ENCODE measurements around the gene COBLL1. TPM values are rescaled to one million over a fixed set of nuclear protein-coding genes. Genes with fewer than 3 reads are reported as not detected.

The COBLL1 gene, protein sequence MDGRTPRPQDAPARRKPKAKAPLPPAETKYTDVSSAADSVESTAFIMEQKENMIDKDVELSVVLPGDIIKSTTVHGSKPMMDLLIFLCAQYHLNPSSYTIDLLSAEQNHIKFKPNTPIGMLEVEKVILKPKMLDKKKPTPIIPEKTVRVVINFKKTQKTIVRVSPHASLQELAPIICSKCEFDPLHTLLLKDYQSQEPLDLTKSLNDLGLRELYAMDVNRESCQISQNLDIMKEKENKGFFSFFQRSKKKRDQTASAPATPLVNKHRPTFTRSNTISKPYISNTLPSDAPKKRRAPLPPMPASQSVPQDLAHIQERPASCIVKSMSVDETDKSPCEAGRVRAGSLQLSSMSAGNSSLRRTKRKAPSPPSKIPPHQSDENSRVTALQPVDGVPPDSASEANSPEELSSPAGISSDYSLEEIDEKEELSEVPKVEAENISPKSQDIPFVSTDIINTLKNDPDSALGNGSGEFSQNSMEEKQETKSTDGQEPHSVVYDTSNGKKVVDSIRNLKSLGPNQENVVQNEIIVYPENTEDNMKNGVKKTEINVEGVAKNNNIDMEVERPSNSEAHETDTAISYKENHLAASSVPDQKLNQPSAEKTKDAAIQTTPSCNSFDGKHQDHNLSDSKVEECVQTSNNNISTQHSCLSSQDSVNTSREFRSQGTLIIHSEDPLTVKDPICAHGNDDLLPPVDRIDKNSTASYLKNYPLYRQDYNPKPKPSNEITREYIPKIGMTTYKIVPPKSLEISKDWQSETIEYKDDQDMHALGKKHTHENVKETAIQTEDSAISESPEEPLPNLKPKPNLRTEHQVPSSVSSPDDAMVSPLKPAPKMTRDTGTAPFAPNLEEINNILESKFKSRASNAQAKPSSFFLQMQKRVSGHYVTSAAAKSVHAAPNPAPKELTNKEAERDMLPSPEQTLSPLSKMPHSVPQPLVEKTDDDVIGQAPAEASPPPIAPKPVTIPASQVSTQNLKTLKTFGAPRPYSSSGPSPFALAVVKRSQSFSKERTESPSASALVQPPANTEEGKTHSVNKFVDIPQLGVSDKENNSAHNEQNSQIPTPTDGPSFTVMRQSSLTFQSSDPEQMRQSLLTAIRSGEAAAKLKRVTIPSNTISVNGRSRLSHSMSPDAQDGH
- total RNA-seq, result 10.5 and 18.9 TPM in 2 replicates

- peak; percentile 36 for FAIRE-seq
- peak within 1 kb of the TSS; percentile 73 for H3K4me3 ChIP-seq (ENCODE audit: low read depth, low read length)
- DNase-seq (ENCODE audit: low read depth), result peak; percentile 84
Observed at GRCh38 chr2:164841719-164842623, at the start of gene COBLL1. Gene COBLL1, minus strand, starts transcription at chr2:164841823. Its CDS starts 627 bp downstream, at chr2:164841196.

DNA sequence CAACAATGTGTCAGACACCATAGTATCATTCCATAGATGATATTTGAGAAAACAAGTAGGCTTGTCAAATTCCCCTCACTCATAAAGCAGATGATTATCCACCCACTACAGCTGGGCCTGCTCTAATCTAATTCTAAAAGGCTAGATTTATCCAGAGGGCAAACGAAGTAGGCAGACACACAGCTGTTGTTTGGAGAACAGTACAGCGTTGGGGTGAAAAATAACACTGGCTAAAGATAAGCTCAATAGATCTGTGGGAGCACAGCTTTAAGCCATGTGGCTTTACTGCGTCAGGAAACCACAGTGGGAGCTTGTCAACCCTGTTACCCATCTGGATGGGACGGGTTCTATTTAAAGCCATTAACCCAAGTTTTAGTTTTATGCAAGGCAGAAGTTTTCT, 48.9 kb upstream of the COBLL1 start:
- TF ChIP-seq, protein P1, sequence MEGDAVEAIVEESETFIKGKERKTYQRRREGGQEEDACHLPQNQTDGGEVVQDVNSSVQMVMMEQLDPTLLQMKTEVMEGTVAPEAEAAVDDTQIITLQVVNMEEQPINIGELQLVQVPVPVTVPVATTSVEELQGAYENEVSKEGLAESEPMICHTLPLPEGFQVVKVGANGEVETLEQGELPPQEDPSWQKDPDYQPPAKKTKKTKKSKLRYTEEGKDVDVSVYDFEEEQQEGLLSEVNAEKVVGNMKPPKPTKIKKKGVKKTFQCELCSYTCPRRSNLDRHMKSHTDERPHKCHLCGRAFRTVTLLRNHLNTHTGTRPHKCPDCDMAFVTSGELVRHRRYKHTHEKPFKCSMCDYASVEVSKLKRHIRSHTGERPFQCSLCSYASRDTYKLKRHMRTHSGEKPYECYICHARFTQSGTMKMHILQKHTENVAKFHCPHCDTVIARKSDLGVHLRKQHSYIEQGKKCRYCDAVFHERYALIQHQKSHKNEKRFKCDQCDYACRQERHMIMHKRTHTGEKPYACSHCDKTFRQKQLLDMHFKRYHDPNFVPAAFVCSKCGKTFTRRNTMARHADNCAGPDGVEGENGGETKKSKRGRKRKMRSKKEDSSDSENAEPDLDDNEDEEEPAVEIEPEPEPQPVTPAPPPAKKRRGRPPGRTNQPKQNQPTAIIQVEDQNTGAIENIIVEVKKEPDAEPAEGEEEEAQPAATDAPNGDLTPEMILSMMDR (IDR thresholded peaks at IDR 0.05; ENCODE audit: insufficient read depth, low read length, severe bottlenecking), result no peak
- FAIRE-seq, result no peak

More at GRCh38 chr2:164841719-164842623, at the start of gene COBLL1:
- Histone ChIP-seq H3K27me3 (ENCODE audit: control insufficient read depth, insufficient read depth, low read length) (no peaks in the 10 kb centered on the region), H3K36me3 (ENCODE audit: control insufficient read depth, insufficient read depth, low read length) (no peaks in the 10 kb centered on the region)
- TF ChIP-seq, protein P1 (IDR thresholded peaks at IDR 0.05; ENCODE audit: insufficient read depth, low read length, severe bottlenecking), result peak; percentile 92

DNA sequence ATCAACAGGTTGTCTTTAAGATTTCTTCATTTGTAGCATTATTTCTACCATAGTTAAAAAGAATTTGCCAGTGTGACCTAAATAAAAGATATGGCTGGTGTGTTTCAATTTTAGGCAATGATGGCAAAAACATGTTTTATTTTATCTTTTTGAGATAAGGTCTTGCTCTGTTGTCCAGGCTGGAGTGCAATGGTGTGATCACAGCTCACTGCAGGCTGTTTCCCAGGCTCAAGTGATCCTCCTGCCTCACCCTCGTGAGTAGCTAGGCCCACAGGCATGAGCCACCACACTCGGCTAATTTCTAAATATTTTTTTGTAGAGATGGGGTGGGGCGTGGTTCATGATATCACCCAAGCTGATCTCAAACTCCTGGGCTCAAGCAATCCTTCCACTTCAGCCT, 47.0 kb upstream of the COBLL1 start:
- DNase-seq (ENCODE audit: low read depth) (no peak), FAIRE-seq (no peak)
- Histone ChIP-seq H3K36me3 (ENCODE audit: control insufficient read depth, insufficient read depth, low read length) (no peaks in the 10 kb centered on the region), H3K27me3 (ENCODE audit: control insufficient read depth, insufficient read depth, low read length) (no peaks in the 10 kb centered on the region), H3K4me3 (ENCODE audit: low read depth, low read length) (no peak overlapping the region)
- TF ChIP-seq, protein P1 (IDR thresholded peaks at IDR 0.05; ENCODE audit: insufficient read depth, low read length, severe bottlenecking), result no peak

More for the DNA sequence above, 48.9 kb upstream of the COBLL1 start:
- DNase-seq (ENCODE audit: low read depth), result no peak
- Histone ChIP-seq H3K36me3 (ENCODE audit: control insufficient read depth, insufficient read depth, low read length) (no peaks in the 10 kb centered on the region), H3K27me3 (ENCODE audit: control insufficient read depth, insufficient read depth, low read length) (no peaks in the 10 kb centered on the region), H3K4me3 (ENCODE audit: low read depth, low read length) (no peak overlapping the region)

DNA sequence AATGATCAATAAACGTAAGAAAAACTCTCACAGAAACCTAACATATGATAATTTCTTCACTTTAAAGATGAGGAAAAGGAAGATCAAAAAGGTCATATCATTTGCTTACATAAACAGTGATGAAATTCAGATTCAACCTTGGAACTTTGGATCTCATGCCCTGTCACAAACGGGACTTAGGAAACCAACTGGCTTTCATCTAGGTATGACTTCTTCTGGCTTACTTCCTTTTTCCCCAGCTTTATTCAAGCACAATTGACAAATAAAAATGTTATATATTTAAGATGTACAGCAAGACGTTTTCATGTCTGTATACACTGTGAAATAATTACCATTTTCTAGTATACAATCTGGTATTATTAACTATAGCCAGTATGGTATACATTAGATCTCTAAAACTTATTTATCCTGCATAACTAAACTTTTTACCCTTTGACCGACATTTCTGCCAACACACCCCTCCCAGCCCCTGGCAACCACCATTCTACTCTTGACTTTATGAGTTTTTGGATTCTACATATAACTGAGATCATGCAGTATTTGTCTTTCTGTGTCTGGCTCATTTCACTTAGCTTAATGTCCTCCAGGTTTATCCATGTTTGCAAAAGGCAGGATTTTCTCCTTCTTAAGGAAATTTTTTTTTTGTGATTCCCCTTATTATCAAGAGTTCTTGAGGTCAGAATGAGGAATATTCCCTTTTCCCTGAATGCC, 46.0 kb upstream of the COBLL1 start:
- FAIRE-seq (no peak), DNase-seq (ENCODE audit: low read depth) (no peak)
- TF ChIP-seq, protein P1 (IDR thresholded peaks at IDR 0.05; ENCODE audit: insufficient read depth, low read length, severe bottlenecking), result no peak
- Histone ChIP-seq H3K4me3 (ENCODE audit: low read depth, low read length) (no peak overlapping the region), H3K27me3 (ENCODE audit: control insufficient read depth, insufficient read depth, low read length) (no peaks in the 10 kb centered on the region), H3K36me3 (ENCODE audit: control insufficient read depth, insufficient read depth, low read length) (no peaks in the 10 kb centered on the region)
